H1 (cell line): ENCODE results near the gene ELP4. TPM values are rescaled to one million over a fixed set of nuclear protein-coding genes. Genes with fewer than 3 reads are reported as not detected.

Source experiments
- CTCF ChIA-PET: fragments of 300-600 bp; sonication (Branson Sonifier 250); formaldehyde crosslinking; loops from one replicate; lab custom pipeline; 2021; ENCODE audit not compliant: partially characterized antibody; lab: Charles Lee
- POLR2A ChIA-PET: fragments of 300-600 bp; sonication (Branson Sonifier 250); formaldehyde crosslinking; loops from one replicate; lab custom pipeline; 2021; ENCODE audit warnings: inconsistent platforms; ENCODE audit not compliant: partially characterized antibody; lab: Charles Lee
- DNase-seq, 2 experiments: peaks; one replicate each; pipeline versions ENCODE4 v3.0.0 to v3.0.0-alpha.2; 2010 to 2022; ENCODE audit warnings: low spot score in 2 of 2, low read depth in 1 of 2, mixed read lengths in 1 of 2
- FAIRE-seq: peaks from 2 replicates; lab custom pipeline; 2011; peaks lifted over from hg19 to GRCh38; lab: Jason Lieb, UNC
- H2AFZ ChIP-seq: 2 replicates; pipeline ENCODE4 v1.8.1; 2012; ENCODE audit warnings: low read length, inconsistent platforms
- H2AK5ac ChIP-seq: 2 replicates; pipeline ENCODE4 v1.6.1; 2013; ENCODE audit warnings: low read depth, low read length
- H2BK120ac ChIP-seq: replicated peaks from 2 replicates; pipeline ENCODE3; 2013; ENCODE audit warnings: low read depth, low read length, inconsistent platforms
- H2BK12ac ChIP-seq: 2 replicates; pipeline ENCODE4 v1.6.1; 2013; ENCODE audit warnings: low read depth, low read length
- H2BK15ac ChIP-seq: 2 replicates; pipeline ENCODE4 v1.6.1; 2013; ENCODE audit warnings: low read length
- H2BK20ac ChIP-seq: 2 replicates; pipeline ENCODE4 v1.6.1; 2013; ENCODE audit warnings: low read length
- H2BK5ac ChIP-seq: 2 replicates; pipeline ENCODE4 v1.6.1; 2013; ENCODE audit warnings: low read depth, low read length
- H3K14ac ChIP-seq: 2 replicates; pipeline ENCODE4 v1.6.1; 2013; ENCODE audit warnings: inconsistent platforms; ENCODE audit not compliant: insufficient read length
- H3K18ac ChIP-seq: 2 replicates; pipeline ENCODE4 v1.6.1; 2013; ENCODE audit warnings: low read length; ENCODE audit errors: extremely low read depth
- H3K23ac ChIP-seq: 2 replicates; pipeline ENCODE4 v1.6.1; 2013; ENCODE audit warnings: inconsistent platforms; ENCODE audit not compliant: insufficient read length
- H3K23me2 ChIP-seq: 2 replicates; pipeline ENCODE4 v1.6.1; 2013; ENCODE audit warnings: low read depth, low read length
- H3K27ac ChIP-seq: 2 replicates; pipeline ENCODE4 v1.6.1; 2011; ENCODE audit warnings: low read depth, low read length, inconsistent platforms
- H3K27me3 ChIP-seq, 4 experiments: replicated peaks in 1 of 4; 1 replicate in 1 of 4; 2 replicates in 3 of 4; pipeline versions ENCODE4 v1.6.1 to v1.8.1; 2011 to 2013; ENCODE audit warnings: low read length in 3 of 4, mild to moderate bottlenecking in 3 of 4, inconsistent platforms in 2 of 4, mixed read lengths in 2 of 4, moderate library complexity in 1 of 4; ENCODE audit not compliant: control insufficient read depth in 3 of 4, insufficient read depth in 3 of 4; ENCODE audit errors: extremely low read depth in 1 of 4
- H3K36me3 ChIP-seq, 4 experiments: 2 replicates each; pipeline versions ENCODE4 v1.6.1 to v1.8.1; 2011 to 2013; ENCODE audit warnings: mild to moderate bottlenecking in 4 of 4, low read length in 3 of 4, moderate library complexity in 2 of 4, control low read depth in 1 of 4, inconsistent platforms in 1 of 4; ENCODE audit not compliant: insufficient read depth in 4 of 4, control insufficient read depth in 2 of 4
- H3K4ac ChIP-seq: replicated peaks from 2 replicates; pipeline ENCODE3; 2013; ENCODE audit warnings: low read length, low read depth, mixed read lengths, inconsistent platforms; ENCODE audit not compliant: insufficient read length
- H3K4me1 ChIP-seq, 4 experiments: replicated peaks in 1 of 4; 1 replicate in 1 of 4; 2 replicates in 3 of 4; pipeline versions ENCODE4 v1.6.1 to v1.8.1; 2011 to 2013; ENCODE audit warnings: low read length in 3 of 4, inconsistent platforms in 2 of 4, mixed read lengths in 1 of 4; ENCODE audit not compliant: insufficient read depth in 4 of 4, control insufficient read depth in 3 of 4
- H3K4me2 ChIP-seq, 2 experiments: 2 replicates each; pipeline versions ENCODE4 v1.6.1 to v1.8.1; 2011 to 2013; ENCODE audit warnings: low read depth in 2 of 2, low read length in 2 of 2, control low read depth in 1 of 2, inconsistent platforms in 1 of 2, mild to moderate bottlenecking in 1 of 2; ENCODE audit not compliant: insufficient read depth in 1 of 2
- H3K4me3 ChIP-seq, 4 experiments: fragments of 200-600, 300-600 bp in 1 of 4; sonication (generic), shearing (Covaris generic), sonication (Bioruptor Twin) in 1 of 4; 2 replicates each; pipeline versions ENCODE4 v1.5.1 to v1.8.1; 2011 to 2016; ENCODE audit warnings: low read length in 4 of 4, low read depth in 3 of 4, control low read depth in 2 of 4, inconsistent platforms in 2 of 4, mild to moderate bottlenecking in 2 of 4, mixed read lengths in 1 of 4, moderate library complexity in 1 of 4; ENCODE audit not compliant: insufficient read depth in 2 of 4; ENCODE audit errors: extremely low read depth in 1 of 4
- H3K56ac ChIP-seq: replicated peaks from 2 replicates; pipeline ENCODE3; 2013; ENCODE audit warnings: low read depth, mild to moderate bottlenecking, mixed read lengths, low read length, inconsistent platforms; ENCODE audit not compliant: insufficient read length
- H3K79me1 ChIP-seq: 2 replicates; pipeline ENCODE4 v1.6.1; 2013; ENCODE audit warnings: low read depth, low read length, control low read depth
- H3K79me2 ChIP-seq, 2 experiments: 2 replicates each; pipeline versions ENCODE4 v1.6.1 to v1.8.1; 2012 to 2013; ENCODE audit warnings: low read length in 2 of 2, mild to moderate bottlenecking in 2 of 2, inconsistent platforms in 1 of 2; ENCODE audit not compliant: insufficient read depth in 2 of 2, control insufficient read depth in 1 of 2
- H3K9ac ChIP-seq, 4 experiments: replicated peaks in 1 of 4; 1 replicate in 1 of 4; 2 replicates in 3 of 4; pipeline versions ENCODE4 v1.6.1 to v1.8.1; 2011 to 2013; ENCODE audit warnings: low read depth in 3 of 4, low read length in 3 of 4, control low read depth in 2 of 4, mild to moderate bottlenecking in 2 of 4, moderate library complexity in 2 of 4, inconsistent platforms in 1 of 4; ENCODE audit errors: extremely low read depth in 1 of 4
- H3K9me3 ChIP-seq, 2 experiments: 2 replicates each; pipeline versions ENCODE4 v1.6.1 to v1.8.1; 2012 to 2013; ENCODE audit warnings: mild to moderate bottlenecking in 2 of 2, moderate library complexity in 2 of 2, control low read depth in 1 of 2, inconsistent platforms in 1 of 2, low read depth in 1 of 2, low read length in 1 of 2, mixed read lengths in 1 of 2; ENCODE audit not compliant: insufficient read depth in 2 of 2
- H4K20me1 ChIP-seq, 2 experiments: replicated peaks in 1 of 2; 2 replicates each; pipeline versions ENCODE3 to v1.8.1; 2011 to 2013; ENCODE audit warnings: inconsistent platforms in 2 of 2, low read length in 2 of 2, mild to moderate bottlenecking in 1 of 2; ENCODE audit not compliant: insufficient read depth in 2 of 2, control insufficient read depth in 1 of 2
- H4K5ac ChIP-seq: 2 replicates; pipeline ENCODE4 v1.6.1; 2013; ENCODE audit warnings: low read length, low read depth, mixed read lengths, inconsistent platforms; ENCODE audit not compliant: insufficient read length
- H4K8ac ChIP-seq: 2 replicates; pipeline ENCODE4 v1.8.0; 2013; ENCODE audit warnings: mild to moderate bottlenecking, moderate library complexity, low read length, inconsistent platforms; ENCODE audit not compliant: insufficient read depth; ENCODE audit errors: extremely low read depth
- H4K91ac ChIP-seq: replicated peaks from 2 replicates; pipeline ENCODE3; 2013; ENCODE audit warnings: low read length, mixed read lengths, inconsistent platforms; ENCODE audit not compliant: insufficient read length
- BACH1 ChIP-seq: IDR thresholded peaks from 2 replicates; pipeline ENCODE4 v1.6.1; 2012; ENCODE audit warnings: low read length, improper control_type of control experiment
- CHD2 ChIP-seq: IDR thresholded peaks from 2 replicates; pipeline ENCODE4 v1.6.1; 2012; ENCODE audit warnings: low read length, improper control_type of control experiment
- CREB1 ChIP-seq: IDR thresholded peaks from 2 replicates; pipeline ENCODE4 v1.6.1; 2012; ENCODE audit warnings: inconsistent platforms
- JUND ChIP-seq: IDR thresholded peaks from 2 replicates; pipeline ENCODE4 v1.6.1; 2011; ENCODE audit warnings: mild to moderate bottlenecking, improper control_type of control experiment, low read length
- KDM1A ChIP-seq: fragments of 200-600, 300-600 bp; sonication (generic); IDR thresholded peaks from 2 replicates; pipeline ENCODE4 v1.7.1; 2016; ENCODE audit warnings: mild to moderate bottlenecking, low read length, borderline replicate concordance
- NANOG ChIP-seq: IDR thresholded peaks from 2 replicates; pipeline ENCODE4 v1.6.1; 2011; ENCODE audit warnings: low read length, low read depth, mild to moderate bottlenecking, inconsistent platforms; ENCODE audit not compliant: insufficient read depth, poor library complexity, severe bottlenecking
- RXRA ChIP-seq: IDR thresholded peaks from 2 replicates; pipeline ENCODE4 v1.6.1; 2011; ENCODE audit warnings: low read depth, mild to moderate bottlenecking, low read length, moderate library complexity; ENCODE audit not compliant: insufficient read depth
- SP2 ChIP-seq: IDR thresholded peaks from 2 replicates; pipeline ENCODE4 v1.6.1; 2012; ENCODE audit warnings: mild to moderate bottlenecking, low read length, inconsistent platforms
- TAF1 ChIP-seq: IDR thresholded peaks from 2 replicates; pipeline ENCODE4 v1.6.1; 2011; ENCODE audit warnings: mild to moderate bottlenecking, low read depth, low read length
- WGBS, 2 experiments: shearing (Covaris generic) in 1 of 2; methylation state at CpG; one replicate each; pipeline versions ENCODE4 v1.1.6 to v1.1.7; 2013 to 2015; ENCODE audit warnings: low lambda C conversion rate in 2 of 2, mixed read lengths in 2 of 2, inconsistent platforms in 1 of 2, low coverage in 1 of 2, missing lambda C conversion rate in 1 of 2; ENCODE audit not compliant: insufficient replicate concordance in 2 of 2, insufficient coverage in 1 of 2, insufficient read length in 1 of 2; ENCODE audit errors: extremely low coverage in 1 of 2, missing lambda C conversion rate in 1 of 2; 5-methylcytosine and 5-hydroxymethylcytosine counted together
- polyA plus RNA-seq, 7 experiments: library from polyadenylated mRNA; depleted of rRNA in 3 of 7; stranded (reverse) in 5 of 7; unstranded in 2 of 7; fragments of >200 nt in 5 of 7; fragments of 200-250 nt in 2 of 7; gene quantifications; 1 replicate in 5 of 7; 2 replicates in 1 of 7; 4 replicates in 1 of 7; pipeline versions ENCODE4 v1.2.1 to v1.2.3, GENCODE V29; 2011 to 2013; ENCODE audit warnings: missing spikeins in 2 of 7, mixed read lengths in 2 of 7
- total RNA-seq: library from RNA; stranded (reverse); fragmentation: NEBNext Ultra II Directional; extraction: Animal tissue kit (Norgen Biotek cat#: 25700); gene quantifications from 2 replicates; pipeline ENCODE4 v1.2.1, GENCODE V29; 2021

The ELP4 gene
- total and polyA plus RNA-seq, 2 of the 8 experiments (the other 6 are each of a cell fraction or from before 2014, with no cell fraction given), result 14.0 to 18.6 TPM

DNA sequence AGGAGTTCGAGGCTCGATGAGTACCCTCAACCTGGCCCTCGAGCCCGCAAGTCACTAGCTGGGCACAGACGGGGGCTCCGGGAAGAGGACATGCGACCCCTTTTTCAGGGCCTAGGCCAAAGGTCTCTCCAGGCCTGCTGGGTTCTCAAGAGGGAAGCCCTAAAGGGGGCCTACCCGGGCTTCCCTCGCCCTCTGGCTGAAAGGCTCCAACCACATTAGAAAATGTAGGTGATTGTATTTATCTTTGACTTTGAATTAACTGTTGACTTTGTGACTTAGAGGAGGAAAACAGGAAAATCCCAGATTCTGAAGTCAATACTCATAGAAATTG, 308.8 kb downstream of the ELP4 start:
- Histone ChIP-seq H3K18ac (no peak overlapping the region), H4K8ac (no peak overlapping the region), H3K23ac (no peak overlapping the region), H4K20me1 (peaks cover 0 to 17% of the 10 kb centered on the region in 2 experiments), H2AK5ac (no peak overlapping the region), H3K4me3 (peak overlapping the region; percentile 35 to 62 (median 41); a peak in 6 of 8 replicates), H3K4me1 (peaks cover 7 to 67% (median 47%) of the 10 kb centered on the region in 4 experiments)
- no peak for FAIRE-seq
- WGBS, 2 experiments, result 7% methylated on average over 9 of the region's 9 CpGs; no CpG with 5 or more reads in 1 of the 2 experiments
- TF ChIP-seq BACH1, result no peak
- TF ChIP-seq JUND, result no peak
- TF ChIP-seq SP2, result no peak
- no peak for TF ChIP-seq TAF1
- no peak for TF ChIP-seq CREB1
- no peak for TF ChIP-seq CHD2
- no peak for TF ChIP-seq NANOG
- no peak for TF ChIP-seq KDM1A
- no peak for TF ChIP-seq RXRA
- TF ChIP-seq, all 59 proteins: peak for 0
- Histone ChIP-seq H2BK120ac (no peak overlapping the region), H2BK15ac (no peak overlapping the region), H2AFZ (no peak overlapping the region), H3K27me3 (peaks cover 73 to 100% (median 98%) of the 10 kb centered on the region in 4 experiments), H3K4ac (no peak overlapping the region), H3K79me2 (no peaks in the 10 kb centered on the region), H3K79me1 (no peaks in the 10 kb centered on the region), H3K27ac (no peak overlapping the region), H4K5ac (no peak overlapping the region), H2BK12ac (no peak overlapping the region), H3K9ac (no peak overlapping the region), H3K9me3 (no peaks in the 10 kb centered on the region), H4K91ac (no peak overlapping the region), H3K23me2 (peaks cover 14% of the 10 kb centered on the region; the same call in 1 of the 2 replicates), H2BK5ac (no peak overlapping the region), H3K36me3 (no peaks in the 10 kb centered on the region; a peak in 1 of 8 replicates), H2BK20ac (no peak overlapping the region), H3K56ac (no peak overlapping the region), H3K4me2 (peak overlapping the region; percentile 74 to 82), H3K14ac (no peak overlapping the region)
- ChIA-PET POLR2A (interaction anchor here (1.5 to 3.2 kb wide), 4 partner anchors 9 to 139 kb away, joined by 3 to 16 read pairs (median 8); partner anchors contain the start of gene PAX6), CTCF (interaction anchor here (0.9 to 11.4 kb wide), 8 partner anchors 11 to 579 kb away, joined by 3 to 88 read pairs (median 18); no protein-coding TSS in a partner anchor)
- no peak for DNase-seq
